Glutamatergic neuron (in vitro differentiated cells): ENCODE results near the gene EPB41L4A. TPM values are rescaled to one million over a fixed set of nuclear protein-coding genes. Genes with fewer than 3 reads are reported as not detected.

Experiments used
- DNase-seq: peaks from one replicate; pipeline ENCODE4 v3.0.0; 2022
- H3K27ac Mint-ChIP-seq: one replicate; pipeline ENCODE4 v1.8.0; 2020; ENCODE audit warnings: mild to moderate bottlenecking, mixed read lengths, inconsistent platforms; ENCODE audit not compliant: unreplicated experiment
- H3K27me3 Mint-ChIP-seq: one replicate; pipeline ENCODE4 v1.8.0; 2020; ENCODE audit warnings: mild to moderate bottlenecking, moderate library complexity, mixed read lengths, inconsistent platforms; ENCODE audit not compliant: unreplicated experiment
- H3K36me3 Mint-ChIP-seq: one replicate; pipeline ENCODE4 v1.8.0; 2020; ENCODE audit warnings: mild to moderate bottlenecking, mixed read lengths, inconsistent platforms; ENCODE audit not compliant: unreplicated experiment
- H3K4me1 Mint-ChIP-seq: one replicate; pipeline ENCODE4 v1.8.0; 2020; ENCODE audit warnings: mild to moderate bottlenecking, low read depth, mixed read lengths, inconsistent platforms; ENCODE audit not compliant: unreplicated experiment
- H3K4me3 Mint-ChIP-seq: one replicate; pipeline ENCODE4 v1.8.0; 2020; ENCODE audit warnings: mild to moderate bottlenecking, mixed read lengths, inconsistent platforms; ENCODE audit not compliant: unreplicated experiment
- H3K9me3 Mint-ChIP-seq: one replicate; pipeline ENCODE4 v1.8.0; 2020; ENCODE audit warnings: mild to moderate bottlenecking, moderate library complexity, mixed read lengths, inconsistent platforms; ENCODE audit not compliant: unreplicated experiment
- CTCF ChIP-seq: fragments of 200-600 bp; sonication (generic); IDR thresholded peaks from one replicate; pipeline ENCODE4 v1.5.0; 2021; ENCODE audit not compliant: partially characterized antibody, unreplicated experiment
- total RNA-seq: library from RNA; stranded (reverse); fragmentation: NEBNext Ultra II Directional; extraction: Animal tissue kit (Norgen Biotek cat#: 25700); gene quantifications from one replicate; pipeline ENCODE4 v1.2.1, GENCODE V29; 2021; ENCODE audit not compliant: unreplicated experiment

EPB41L4A gene
- total RNA-seq, 1 donor from 2014 or later: 125 TPM

GRCh38 chr5:112374356-112374755, 44.7 kb downstream of the EPB41L4A start:
- Mint-ChIP-seq H3K27me3 (no peaks in the 10 kb centered on the region), H3K27ac (no peak overlapping the region)

GRCh38 chr5:112373885-112374284, 45.2 kb downstream of the EPB41L4A start:
- no peak for TF ChIP-seq CTCF
- peaks cover 1% of the 10 kb centered on the region for H3K9me3 Mint-ChIP-seq

More at GRCh38 chr5:112374356-112374755, 44.7 kb downstream of the EPB41L4A start:
- H3K36me3 Mint-ChIP-seq: no peaks in the 10 kb centered on the region
- H3K4me3 Mint-ChIP-seq: no peak overlapping the region
- no peak for TF ChIP-seq CTCF
- H3K9me3 Mint-ChIP-seq: peaks cover 3% of the 10 kb centered on the region
- no peak for DNase-seq
- peaks cover 26% of the 10 kb centered on the region for H3K4me1 Mint-ChIP-seq

GRCh38 chr5:112372543-112372942, 46.5 kb downstream of the EPB41L4A start:
- TF ChIP-seq CTCF: no peak
- no peak overlapping the region for H3K4me3 Mint-ChIP-seq
- H3K27ac Mint-ChIP-seq: no peak overlapping the region
- H3K36me3 Mint-ChIP-seq: no peaks in the 10 kb centered on the region
- peaks cover 1% of the 10 kb centered on the region for H3K9me3 Mint-ChIP-seq
- no peaks in the 10 kb centered on the region for H3K27me3 Mint-ChIP-seq
- no peak for DNase-seq
- peaks cover 17% of the 10 kb centered on the region for H3K4me1 Mint-ChIP-seq

More at GRCh38 chr5:112373885-112374284, 45.2 kb downstream of the EPB41L4A start:
- peaks cover 22% of the 10 kb centered on the region for H3K4me1 Mint-ChIP-seq
- no peaks in the 10 kb centered on the region for H3K36me3 Mint-ChIP-seq
- no peak for DNase-seq
- H3K27me3 Mint-ChIP-seq: no peaks in the 10 kb centered on the region
- H3K27ac Mint-ChIP-seq: no peak overlapping the region
- no peak overlapping the region for H3K4me3 Mint-ChIP-seq

- Mint-ChIP-seq H3K27me3 (no peaks in the 10 kb centered on the region), H3K36me3 (no peaks in the 10 kb centered on the region), H3K4me3 (no peak overlapping the region), H3K4me1 (peaks cover 23% of the 10 kb centered on the region), H3K9me3 (peaks cover 1% of the 10 kb centered on the region), H3K27ac (no peak overlapping the region)
- no peak for DNase-seq
- TF ChIP-seq CTCF: no peak
Measured at GRCh38 chr5:112371067-112371466, 48.0 kb downstream of the EPB41L4A start.

GRCh38 chr5:112367400-112367799, 51.7 kb downstream of the EPB41L4A start:
- H3K36me3 Mint-ChIP-seq: no peaks in the 10 kb centered on the region

More at GRCh38 chr5:112367400-112367799, 51.7 kb downstream of the EPB41L4A start:
- DNase-seq: no peak
- Mint-ChIP-seq H3K4me1 (peaks cover 19% of the 10 kb centered on the region), H3K27ac (no peak overlapping the region), H3K9me3 (peaks cover 1% of the 10 kb centered on the region), H3K4me3 (no peak overlapping the region), H3K27me3 (no peaks in the 10 kb centered on the region)
- TF ChIP-seq CTCF: no peak
